SU-DHL-6 (cell line): ENCODE data around the gene ARL2BP.
A peak's percentile ranks its signal among the peaks of the same experiment; 100 is the strongest.

Source experiments
- H2AFZ ChIP-seq: fragments of 200-600 bp; sonication (generic); 2 replicates; pipeline ENCODE4 v1.6.1; 2014; ENCODE audit warnings: low read depth, mild to moderate bottlenecking, moderate library complexity, mixed read lengths, antibody characterized with exemption, low read length; ENCODE audit not compliant: severe bottlenecking
- H3F3A ChIP-seq: fragments of 200-600 bp; shearing (Covaris generic); 2 replicates; pipeline ENCODE4 v1.6.0; 2016; ENCODE audit warnings: antibody characterized with exemption, mild to moderate bottlenecking; ENCODE audit not compliant: insufficient read depth
- H3K27ac ChIP-seq: fragments of 200-600 bp; sonication (generic); 2 replicates; pipeline ENCODE4 v1.5.1; 2016; ENCODE audit warnings: low read depth, mild to moderate bottlenecking, low read length, moderate library complexity, mixed read lengths
- H3K27me3 ChIP-seq: fragments of 200-600 bp; sonication (generic), shearing (Covaris generic); 2 replicates; pipeline ENCODE4 v1.6.0; 2014; ENCODE audit warnings: mild to moderate bottlenecking, low read length
- H3K36me3 ChIP-seq: fragments of 200-600 bp; sonication (generic); 2 replicates; pipeline ENCODE4 v1.6.1; 2014; ENCODE audit warnings: mild to moderate bottlenecking, low read length, mixed read lengths
- H3K4me2 ChIP-seq: fragments of 300-600, 200-600 bp; shearing (Covaris generic), sonication (generic); 2 replicates; pipeline ENCODE4 v1.6.0; 2014; ENCODE audit warnings: low read length, low read depth, mild to moderate bottlenecking; ENCODE audit not compliant: poor library complexity, severe bottlenecking
- H3K4me3 ChIP-seq: fragments of 200-600 bp; sonication (generic); 2 replicates; pipeline ENCODE4 v1.5.1; 2014; ENCODE audit warnings: antibody characterized with exemption, low read length, mild to moderate bottlenecking, mixed read lengths; ENCODE audit not compliant: insufficient read depth, poor library complexity, severe bottlenecking
- H3K79me2 ChIP-seq: fragments of 200-600 bp; sonication (generic); 2 replicates; pipeline ENCODE4 v1.6.1; 2014; ENCODE audit warnings: mild to moderate bottlenecking, low read length, moderate library complexity; ENCODE audit not compliant: insufficient read depth
- H3K9ac ChIP-seq: fragments of 200-600 bp; sonication (generic); 2 replicates; pipeline ENCODE4 v1.7.0; 2014; ENCODE audit warnings: mild to moderate bottlenecking, low read length
- H3K9me2 ChIP-seq: fragments of 200-600 bp; sonication (generic); replicated peaks from 2 replicates; pipeline ENCODE4 v1.6.1; 2014; ENCODE audit warnings: low read length; ENCODE audit not compliant: insufficient read depth
- H3K9me3 ChIP-seq: fragments of 200-600 bp; sonication (generic); 2 replicates; pipeline ENCODE4 v1.6.1; 2014; ENCODE audit warnings: low read length, mixed read lengths; ENCODE audit not compliant: insufficient read depth
- H4K20me1 ChIP-seq: fragments of 200-600 bp; sonication (generic); 2 replicates; pipeline ENCODE4 v1.6.1; 2014; ENCODE audit warnings: low read depth, mild to moderate bottlenecking, antibody characterized with exemption, low read length, moderate library complexity, mixed read lengths
- EZH2phosphoT487 ChIP-seq: fragments of 200-600 bp; sonication (generic), shearing (Covaris generic); conservative IDR thresholded peaks from 2 replicates; pipeline ENCODE4 v1.6.1; 2018; ENCODE audit warnings: mild to moderate bottlenecking, antibody characterized with exemption, low read length, moderate library complexity, mixed read lengths
- TF ChIP-seq, protein P1 (sequence below): fragments of 200-600 bp; sonication (generic); IDR thresholded peaks from one replicate; pipeline ENCODE4 v1.5.1; 2017; ENCODE audit warnings: antibody characterized with exemption, mild to moderate bottlenecking, low read length, moderate library complexity; ENCODE audit not compliant: insufficient read depth, poor library complexity, severe bottlenecking

Gene ARL2BP

DNA sequence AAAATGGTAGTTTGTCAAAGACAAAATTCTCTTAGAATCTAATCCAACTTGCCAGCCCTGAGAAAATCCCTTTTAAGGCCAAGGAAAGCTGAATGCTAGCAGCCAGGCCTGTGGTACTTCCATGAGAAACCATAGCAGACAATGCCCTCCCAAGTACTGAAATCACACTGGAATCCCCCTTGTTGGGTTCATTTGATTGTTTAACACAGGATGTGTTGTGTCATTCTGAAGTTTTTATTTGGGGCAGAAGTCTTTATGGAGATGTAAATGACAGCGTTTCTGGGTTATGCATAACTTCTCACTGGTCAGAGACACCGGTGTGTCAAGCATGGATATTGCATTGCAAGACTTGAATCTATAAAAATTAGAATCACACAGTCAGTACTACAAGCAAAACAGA, 6.0 kb upstream of the ARL2BP start:
- H3K9me2 ChIP-seq, result no peaks in the 10 kb centered on the region
- H3K4me3 ChIP-seq, result no peak overlapping the region
- no peak overlapping the region for H3K27ac ChIP-seq
- peaks cover 12% of the 10 kb centered on the region; the same call in 1 of the 2 replicates for H3K36me3 ChIP-seq
- no peak overlapping the region for H3K4me2 ChIP-seq
- H3K9ac ChIP-seq, result no peak overlapping the region
- no peaks in the 10 kb centered on the region for H3K9me3 ChIP-seq
- no peaks in the 10 kb centered on the region for H4K20me1 ChIP-seq
- no peak overlapping the region for H2AFZ ChIP-seq
- H3F3A ChIP-seq, result peaks cover 33% of the 10 kb centered on the region
- no peak for TF ChIP-seq EZH2phosphoT487
- TF ChIP-seq, protein P1, sequence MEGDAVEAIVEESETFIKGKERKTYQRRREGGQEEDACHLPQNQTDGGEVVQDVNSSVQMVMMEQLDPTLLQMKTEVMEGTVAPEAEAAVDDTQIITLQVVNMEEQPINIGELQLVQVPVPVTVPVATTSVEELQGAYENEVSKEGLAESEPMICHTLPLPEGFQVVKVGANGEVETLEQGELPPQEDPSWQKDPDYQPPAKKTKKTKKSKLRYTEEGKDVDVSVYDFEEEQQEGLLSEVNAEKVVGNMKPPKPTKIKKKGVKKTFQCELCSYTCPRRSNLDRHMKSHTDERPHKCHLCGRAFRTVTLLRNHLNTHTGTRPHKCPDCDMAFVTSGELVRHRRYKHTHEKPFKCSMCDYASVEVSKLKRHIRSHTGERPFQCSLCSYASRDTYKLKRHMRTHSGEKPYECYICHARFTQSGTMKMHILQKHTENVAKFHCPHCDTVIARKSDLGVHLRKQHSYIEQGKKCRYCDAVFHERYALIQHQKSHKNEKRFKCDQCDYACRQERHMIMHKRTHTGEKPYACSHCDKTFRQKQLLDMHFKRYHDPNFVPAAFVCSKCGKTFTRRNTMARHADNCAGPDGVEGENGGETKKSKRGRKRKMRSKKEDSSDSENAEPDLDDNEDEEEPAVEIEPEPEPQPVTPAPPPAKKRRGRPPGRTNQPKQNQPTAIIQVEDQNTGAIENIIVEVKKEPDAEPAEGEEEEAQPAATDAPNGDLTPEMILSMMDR, result no peak
- no peaks in the 10 kb centered on the region for H3K27me3 ChIP-seq
- H3K79me2 ChIP-seq, result no peaks in the 10 kb centered on the region

DNA sequence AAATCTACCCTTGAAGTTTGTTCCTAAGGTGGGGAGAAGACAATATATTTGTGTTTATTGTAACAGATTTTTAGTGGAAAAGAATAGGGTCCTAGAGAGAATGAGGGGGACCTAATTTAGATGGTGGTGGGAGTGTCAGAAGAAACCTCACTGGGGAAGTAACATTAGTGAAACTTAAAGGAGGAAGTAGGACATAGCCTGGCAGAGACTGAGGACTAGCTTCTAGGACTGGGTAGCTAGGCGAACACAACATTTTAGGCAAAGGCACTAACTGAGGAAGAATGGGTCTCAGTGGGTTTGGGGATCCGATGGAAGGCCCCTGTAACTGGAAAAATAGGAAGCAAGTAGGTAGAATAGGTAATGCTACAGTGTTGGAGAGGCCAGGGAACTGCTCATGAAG, 4.2 kb upstream of the ARL2BP start:
- no peak overlapping the region for H3K9ac ChIP-seq

DNA sequence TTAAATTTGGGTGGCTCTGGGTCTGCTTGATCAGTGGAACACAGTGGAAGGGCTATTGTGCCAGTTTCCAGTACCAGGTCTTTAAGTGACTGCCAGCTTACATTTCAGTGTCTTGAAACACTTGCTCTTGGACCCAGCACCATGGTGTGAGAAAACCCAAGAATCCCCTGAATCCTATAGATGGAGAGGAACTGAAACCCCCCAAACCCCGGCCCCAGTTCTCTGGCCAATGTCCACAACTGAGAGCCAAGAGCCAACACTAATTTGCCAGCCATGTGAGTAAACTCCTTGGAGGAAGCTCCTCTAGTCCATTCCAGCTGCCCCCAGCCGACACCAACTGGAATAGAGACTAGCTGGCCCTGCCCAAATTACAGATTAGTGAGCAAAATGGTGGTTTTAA, 2.4 kb upstream of the ARL2BP start:
- Histone ChIP-seq H3K79me2 (no peaks in the 10 kb centered on the region), H2AFZ (no peak overlapping the region), H3K36me3 (0 out of 2 replicates have a peak, but pooled peaks cover 6% of the 10 kb centered on the region), H3K4me2 (no peak overlapping the region), H3F3A (peaks cover 16% of the 10 kb centered on the region; the same call in 1 of the 2 replicates), H3K9me2 (no peaks in the 10 kb centered on the region), H3K9ac (no peak overlapping the region), H3K9me3 (no peaks in the 10 kb centered on the region), H3K27ac (no peak overlapping the region), H3K4me3 (no peak overlapping the region), H4K20me1 (no peaks in the 10 kb centered on the region), H3K27me3 (no peaks in the 10 kb centered on the region)
- TF ChIP-seq, protein P1, result no peak
- TF ChIP-seq EZH2phosphoT487, result no peak

More for the DNA sequence above, 4.2 kb upstream of the ARL2BP start:
- Histone ChIP-seq H3K9me3 (no peaks in the 10 kb centered on the region), H3K4me2 (peak overlapping the region; percentile 14), H3K27me3 (no peaks in the 10 kb centered on the region), H3F3A (peaks cover 16% of the 10 kb centered on the region; the same call in 1 of the 2 replicates), H2AFZ (no peak overlapping the region), H3K79me2 (no peaks in the 10 kb centered on the region), H3K36me3 (peaks cover 12% of the 10 kb centered on the region; the same call in 1 of the 2 replicates), H3K27ac (no peak overlapping the region), H4K20me1 (no peaks in the 10 kb centered on the region), H3K9me2 (no peaks in the 10 kb centered on the region), H3K4me3 (no peak overlapping the region)
- TF ChIP-seq EZH2phosphoT487, result no peak
- TF ChIP-seq, protein P1, result no peak

DNA sequence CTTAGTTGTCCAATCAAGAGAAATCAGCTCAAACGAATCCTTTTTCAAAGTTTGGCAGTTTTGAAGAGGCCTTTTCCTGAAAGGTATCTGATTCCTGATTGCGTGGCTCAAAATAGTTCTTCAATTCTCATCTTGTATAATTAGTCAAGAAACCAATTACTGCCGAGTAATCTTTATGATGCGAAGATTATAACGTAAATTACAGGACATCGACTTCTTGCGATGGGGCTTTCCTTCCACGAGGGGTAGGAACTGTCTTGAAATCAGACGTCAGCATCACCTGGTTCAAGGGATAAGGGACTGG, 644 bp upstream of the ARL2BP start:
- peak overlapping the region; percentile 66 for H3K9ac ChIP-seq
- no peak overlapping the region for H3K27ac ChIP-seq
- TF ChIP-seq, protein P1, result no peak
- no peak for TF ChIP-seq EZH2phosphoT487

More for the DNA sequence above, 644 bp upstream of the ARL2BP start:
- no peaks in the 10 kb centered on the region for H3K79me2 ChIP-seq
- no peaks in the 10 kb centered on the region for H3K9me3 ChIP-seq
- H3K9me2 ChIP-seq, result no peaks in the 10 kb centered on the region
- peak overlapping the region; percentile 76 for H3K4me3 ChIP-seq
- H3K27me3 ChIP-seq, result no peaks in the 10 kb centered on the region
- peak overlapping the region; percentile 91 for H2AFZ ChIP-seq
- H3F3A ChIP-seq, result peaks cover 7% of the 10 kb centered on the region; the same call in 1 of the 2 replicates
- peak overlapping the region; percentile 56 for H3K4me2 ChIP-seq
- H3K36me3 ChIP-seq, result 0 out of 2 replicates have a peak, but pooled peaks cover 2% of the 10 kb centered on the region
- no peaks in the 10 kb centered on the region for H4K20me1 ChIP-seq
